Fibroblast of lung (primary cell): ENCODE measurements around the gene MARCO. TPM values are rescaled to one million over a fixed set of nuclear protein-coding genes. Genes with fewer than 3 reads are reported as not detected.

Source experiments
- DNase-seq, 2 donors: peaks; one replicate each; pipeline versions ENCODE4 v3.0.0 to v3.0.0-alpha.2; 2010; ENCODE audit warnings: low read depth in 2 of 2
- H2AFZ ChIP-seq: 2 replicates; pipeline ENCODE4 v1.5.1; 2012; ENCODE audit warnings: low read length, control low read depth, inconsistent platforms
- H3K27ac ChIP-seq: 2 replicates; pipeline ENCODE4 v1.5.1; 2011; ENCODE audit warnings: low read length, control low read depth; ENCODE audit not compliant: insufficient read depth
- H3K27me3 ChIP-seq: 2 replicates; pipeline ENCODE4 v1.5.1; 2011; ENCODE audit warnings: mild to moderate bottlenecking, low read length; ENCODE audit not compliant: control insufficient read depth, insufficient read depth
- H3K36me3 ChIP-seq: 2 replicates; pipeline ENCODE4 v1.5.1; 2011; ENCODE audit warnings: low read length; ENCODE audit not compliant: control insufficient read depth, insufficient read depth
- H3K4me1 ChIP-seq: 2 replicates; pipeline ENCODE4 v1.5.1; 2011; ENCODE audit warnings: low read length; ENCODE audit not compliant: control insufficient read depth, insufficient read depth; ENCODE audit errors: extremely low read depth
- H3K4me2 ChIP-seq: 2 replicates; pipeline ENCODE4 v1.5.1; 2011; ENCODE audit warnings: low read length, control low read depth; ENCODE audit not compliant: insufficient read depth; ENCODE audit errors: extremely low read depth
- H3K4me3 ChIP-seq, 4 experiments: fragments of 200-600 bp in 1 of 4; sonication (generic) in 1 of 4; replicated peaks in 1 of 4; 2 replicates each; pipeline ENCODE4 v1.5.1; 2011 to 2016; ENCODE audit warnings: low read length in 4 of 4, low read depth in 3 of 4, mild to moderate bottlenecking in 3 of 4, control low read depth in 2 of 4, inconsistent platforms in 1 of 4, mixed read lengths in 1 of 4; ENCODE audit not compliant: insufficient read depth in 1 of 4; ENCODE audit errors: control extremely low read depth in 1 of 4
- H3K79me2 ChIP-seq: 2 replicates; pipeline ENCODE4 v1.5.1; 2012; ENCODE audit warnings: mild to moderate bottlenecking, low read length, inconsistent platforms; ENCODE audit not compliant: control insufficient read depth, insufficient read depth
- H3K9ac ChIP-seq: 2 replicates; pipeline ENCODE4 v1.5.1; 2011; ENCODE audit warnings: mild to moderate bottlenecking, low read length, control low read depth; ENCODE audit not compliant: insufficient read depth
- H3K9me3 ChIP-seq: 2 replicates; pipeline ENCODE4 v1.5.1; 2012; ENCODE audit warnings: low read depth, low read length; ENCODE audit not compliant: control insufficient read depth, insufficient read depth
- H4K20me1 ChIP-seq: 2 replicates; pipeline ENCODE4 v1.5.1; 2011; ENCODE audit warnings: low read length; ENCODE audit not compliant: control insufficient read depth, insufficient read depth; ENCODE audit errors: extremely low read depth
- CTCF ChIP-seq, 2 donors: IDR thresholded peaks in 1 of 2; conservative IDR thresholded peaks in 1 of 2; 1 replicate in 1 of 2; 2 replicates in 1 of 2; pipeline ENCODE4 v1.5.1; 2011 to 2012; ENCODE audit warnings: low read length in 2 of 2, control low read depth in 1 of 2, inconsistent platforms in 1 of 2, low read depth in 1 of 2, mild to moderate bottlenecking in 1 of 2
- EZH2 ChIP-seq: IDR thresholded peaks from 2 replicates; pipeline ENCODE4 v1.5.1; 2012; ENCODE audit warnings: low read length, control low read depth, mild to moderate bottlenecking; ENCODE audit errors: missing control alignments
- polyA plus RNA-seq, 2 donors: library from polyadenylated mRNA; depleted of rRNA in 1 of 2; stranded (reverse) in 1 of 2; unstranded in 1 of 2; fragments of >200 nt; gene quantifications; 2 replicates each; pipeline ENCODE4 v1.2.1, GENCODE V29; 2011 to 2012; ENCODE audit warnings: missing spikeins in 1 of 2
- total RNA-seq: library from RNA; depleted of rRNA; stranded (reverse); fragments of >200 nt; gene quantifications from 2 replicates; pipeline ENCODE4 v1.2.1, GENCODE V29; 2014

MARCO gene
- total and polyA plus RNA-seq, 2 donors (not counting 1 experiment from before 2014, with no cell fraction given): not detected

- Histone ChIP-seq H3K4me3 (no peak overlapping the region), H3K9me3 (no peaks in the 10 kb centered on the region), H3K79me2 (no peaks in the 10 kb centered on the region), H3K9ac (no peak overlapping the region), H4K20me1 (no peaks in the 10 kb centered on the region), H3K4me1 (no peaks in the 10 kb centered on the region), H3K4me2 (no peak overlapping the region), H3K27me3 (no peaks in the 10 kb centered on the region), H2AFZ (no peak overlapping the region), H3K27ac (no peak overlapping the region), H3K36me3 (no peaks in the 10 kb centered on the region)
- no peak for DNase-seq
- TF ChIP-seq EZH2: no peak
- no peak for TF ChIP-seq CTCF (conservative IDR thresholded peaks at IDR 0.05 in 1 of 2, IDR thresholded peaks at IDR 0.05 in 1 of 2; ENCODE audit: low read depth in 1 of 2, low read length in 2 of 2)
Observed at GRCh38 chr2:118970396-118971135, 28.6 kb downstream of the MARCO start.

- H3K27me3 ChIP-seq: no peaks in the 10 kb centered on the region
Observed at GRCh38 chr2:118971245-118972122, 29.5 kb downstream of the MARCO start.

More at GRCh38 chr2:118971245-118972122, 29.5 kb downstream of the MARCO start:
- Histone ChIP-seq H3K36me3 (no peaks in the 10 kb centered on the region), H3K9ac (no peak overlapping the region), H3K79me2 (no peaks in the 10 kb centered on the region), H3K9me3 (no peaks in the 10 kb centered on the region), H3K4me2 (no peak overlapping the region), H3K4me3 (no peak overlapping the region), H3K27ac (no peak overlapping the region), H4K20me1 (no peaks in the 10 kb centered on the region), H2AFZ (no peak overlapping the region), H3K4me1 (no peaks in the 10 kb centered on the region)
- no peak for DNase-seq
- TF ChIP-seq EZH2: no peak
- TF ChIP-seq CTCF (conservative IDR thresholded peaks at IDR 0.05 in 1 of 2, IDR thresholded peaks at IDR 0.05 in 1 of 2; ENCODE audit: low read depth in 1 of 2, low read length in 2 of 2): no peak
